Measurements from ENCODE around the gene KRT7. TPM values are rescaled to one million over a fixed set of nuclear protein-coding genes. Genes with fewer than 3 reads are reported as not detected.
"Not testable (repeated sequence)": the region's sequence is repeated elsewhere in the genome, so short reads cannot be mapped to it uniquely, and the experiment has no call there.

The KRT7 gene
- polyA plus RNA-seq, 1 of the 3 experiments (the other 2 are of a cell fraction), result 5.4 TPM

- Histone ChIP-seq H3K27me3 (ENCODE audit: insufficient read depth) (no peaks in the 10 kb centered on the region), H3K9me2 (no peaks in the 10 kb centered on the region), H3K36me3 (replicated peaks in 1 of 2; ENCODE audit: control insufficient read depth in 1 of 2, insufficient read depth in 2 of 2, low read length in 1 of 2) (no peaks in the 10 kb centered on the region), H3K4me3 (ENCODE audit: low read depth in 2 of 2, low read length in 1 of 2) (no peak overlapping the region), H3K4me1 (ENCODE audit: control insufficient read depth in 1 of 2, insufficient read depth in 2 of 2, low read depth in 1 of 2, low read length in 1 of 2) (peaks cover 0 to 8% of the 10 kb centered on the region in 2 experiments; a peak in 3 of 4 replicates), H3K9me3 (no peaks in the 10 kb centered on the region), H3K4me2 (no peak overlapping the region), H4K20me1 (ENCODE audit: insufficient read depth) (no peaks in the 10 kb centered on the region), H3K27ac (ENCODE audit: low read depth in 2 of 2, low read length in 1 of 2) (no peak overlapping the region), H3K9ac (no peak overlapping the region), H3F3A (replicated peaks; ENCODE audit: insufficient read depth) (peaks cover 3% of the 10 kb centered on the region), H2AFZ (ENCODE audit: low read depth) (no peak overlapping the region), H3K79me2 (ENCODE audit: insufficient read depth) (no peaks in the 10 kb centered on the region)
- ChIA-PET CTCF (interaction anchor here (0.7 to 3.1 kb wide), 8 partner anchors 15 to 76 kb away, joined by 3 to 16 read pairs (median 4); no protein-coding TSS in a partner anchor), POLR2A (no interaction called here)
- WGBS (ENCODE audit: low lambda C conversion rate), result 71% methylated on average over 9 of the region's 9 CpGs
- DNase-seq, result no peak
- no peak for TF ChIP-seq CHD2 (IDR thresholded peaks at IDR 0.05; ENCODE audit: low read length, partially characterized antibody)
- TF ChIP-seq RXRA (IDR thresholded peaks at IDR 0.05; ENCODE audit: borderline replicate concordance, low read depth), result no peak
Measured at GRCh38 chr12:52251367-52252051, 18.5 kb downstream of the KRT7 start.

GRCh38 chr12:52252175-52252615, 19.2 kb downstream of the KRT7 start:
- H3K27ac ChIP-seq (ENCODE audit: low read depth in 2 of 2, low read length in 1 of 2); H2AFZ ChIP-seq (ENCODE audit: low read depth); H3K9me2 ChIP-seq; H3K9ac ChIP-seq; POLR2A ChIA-PET; H3K36me3 ChIP-seq (replicated peaks in 1 of 2; ENCODE audit: control insufficient read depth in 1 of 2, insufficient read depth in 2 of 2, low read length in 1 of 2); H3K27me3 ChIP-seq (ENCODE audit: insufficient read depth); DNase-seq; H3K9me3 ChIP-seq; H3K4me2 ChIP-seq; H3K4me3 ChIP-seq (ENCODE audit: low read depth in 2 of 2, low read length in 1 of 2); H4K20me1 ChIP-seq (ENCODE audit: insufficient read depth); H3F3A ChIP-seq (replicated peaks; ENCODE audit: insufficient read depth); H3K79me2 ChIP-seq (ENCODE audit: insufficient read depth); H3K4me1 ChIP-seq (ENCODE audit: control insufficient read depth in 1 of 2, insufficient read depth in 2 of 2, low read depth in 1 of 2, low read length in 1 of 2): not testable (repeated sequence)
- peak; percentile 46 for TF ChIP-seq CTCF (IDR thresholded peaks at IDR 0.05)
- WGBS (ENCODE audit: low lambda C conversion rate), result 86% methylated on average over 6 of the region's 8 CpGs
- CTCF ChIA-PET, result interaction anchor here (0.7 to 2.0 kb wide), 7 partner anchors 14 to 76 kb away, joined by 3 to 16 read pairs (median 3); no protein-coding TSS in a partner anchor

GRCh38 chr12:52252728-52253343, 19.8 kb downstream of the KRT7 start:
- ChIA-PET CTCF (interaction anchor here (0.8 to 1.7 kb wide), 5 partner anchors 17 to 69 kb away, joined by 3 to 5 read pairs (median 3); no protein-coding TSS in a partner anchor), POLR2A (no interaction called here)
- no peak for DNase-seq
- Histone ChIP-seq H3K9me3 (no peaks in the 10 kb centered on the region), H3K27me3 (ENCODE audit: insufficient read depth) (no peaks in the 10 kb centered on the region), H3K4me2 (no peak overlapping the region), H3K4me1 (ENCODE audit: control insufficient read depth in 1 of 2, insufficient read depth in 2 of 2, low read depth in 1 of 2, low read length in 1 of 2) (peaks cover 0 to 8% of the 10 kb centered on the region in 2 experiments; a peak in 3 of 4 replicates), H3K9me2 (no peaks in the 10 kb centered on the region), H3K4me3 (ENCODE audit: low read depth in 2 of 2, low read length in 1 of 2) (no peak overlapping the region), H3K9ac (no peak overlapping the region), H3F3A (replicated peaks; ENCODE audit: insufficient read depth) (peaks cover 3% of the 10 kb centered on the region), H4K20me1 (ENCODE audit: insufficient read depth) (no peaks in the 10 kb centered on the region), H2AFZ (ENCODE audit: low read depth) (no peak overlapping the region), H3K27ac (ENCODE audit: low read depth in 2 of 2, low read length in 1 of 2) (no peak overlapping the region), H3K79me2 (ENCODE audit: insufficient read depth) (no peaks in the 10 kb centered on the region), H3K36me3 (replicated peaks in 1 of 2; ENCODE audit: control insufficient read depth in 1 of 2, insufficient read depth in 2 of 2, low read length in 1 of 2) (no peaks in the 10 kb centered on the region)
- TF ChIP-seq USF2 (IDR thresholded peaks at IDR 0.05; ENCODE audit: borderline replicate concordance, low read depth, low read length), result no peak
- TF ChIP-seq IRF3 (IDR thresholded peaks at IDR 0.05; ENCODE audit: low read depth, low read length), result no peak
- TF ChIP-seq NRF1 (IDR thresholded peaks at IDR 0.05; ENCODE audit: low read depth, low read length), result no peak
- TF ChIP-seq CHD2 (IDR thresholded peaks at IDR 0.05; ENCODE audit: low read length, partially characterized antibody), result no peak
- TF ChIP-seq GATA2 (CRISPR knock-in tag; IDR thresholded peaks at IDR 0.05), result no peak
- 88% methylated on average over 10 of the region's 11 CpGs for WGBS (ENCODE audit: low lambda C conversion rate)

Data from SK-N-SH (cell line).